Testis (tissue), 2 donors: Measurements from ENCODE around the gene KHSRP.

Experiments used
- POLR2A ChIP-seq: fragments of 450-650 bp; IDR thresholded peaks from one replicate; pipeline ENCODE4 v1.6.1; 2017; ENCODE audit warnings: antibody characterized with exemption, mild to moderate bottlenecking, moderate library complexity
- TF ChIP-seq, protein P1 (sequence below), 3 experiments: fragments of 450-650 bp in 2 of 3; fragments of 200-600 bp in 1 of 3; sonication (generic) in 1 of 3; IDR thresholded peaks; one replicate each; pipeline ENCODE4 v1.5.1; 2016 to 2019; ENCODE audit warnings: antibody characterized with exemption in 3 of 3, mild to moderate bottlenecking in 2 of 3, moderate library complexity in 1 of 3

DNA sequence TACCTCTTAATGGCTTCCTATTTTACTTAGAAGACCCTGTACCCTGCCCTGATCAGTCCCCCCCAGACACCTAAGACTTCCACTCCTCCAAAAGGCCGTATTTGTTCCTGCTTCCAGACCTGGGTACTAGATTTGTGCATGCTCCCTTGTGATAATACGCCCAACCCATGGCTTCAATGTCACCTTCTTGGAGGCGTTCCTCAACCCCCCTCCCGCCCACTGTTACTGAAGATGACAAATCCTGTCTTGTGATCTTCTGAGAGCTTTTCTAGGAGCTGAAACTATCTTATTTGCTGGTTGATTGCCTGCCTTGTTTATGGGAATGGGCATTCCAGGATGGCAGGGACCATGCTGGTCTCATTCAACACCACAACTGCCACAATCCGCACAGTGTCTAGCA is 25.6 kb upstream of the KHSRP start:
- TF ChIP-seq, protein P1, sequence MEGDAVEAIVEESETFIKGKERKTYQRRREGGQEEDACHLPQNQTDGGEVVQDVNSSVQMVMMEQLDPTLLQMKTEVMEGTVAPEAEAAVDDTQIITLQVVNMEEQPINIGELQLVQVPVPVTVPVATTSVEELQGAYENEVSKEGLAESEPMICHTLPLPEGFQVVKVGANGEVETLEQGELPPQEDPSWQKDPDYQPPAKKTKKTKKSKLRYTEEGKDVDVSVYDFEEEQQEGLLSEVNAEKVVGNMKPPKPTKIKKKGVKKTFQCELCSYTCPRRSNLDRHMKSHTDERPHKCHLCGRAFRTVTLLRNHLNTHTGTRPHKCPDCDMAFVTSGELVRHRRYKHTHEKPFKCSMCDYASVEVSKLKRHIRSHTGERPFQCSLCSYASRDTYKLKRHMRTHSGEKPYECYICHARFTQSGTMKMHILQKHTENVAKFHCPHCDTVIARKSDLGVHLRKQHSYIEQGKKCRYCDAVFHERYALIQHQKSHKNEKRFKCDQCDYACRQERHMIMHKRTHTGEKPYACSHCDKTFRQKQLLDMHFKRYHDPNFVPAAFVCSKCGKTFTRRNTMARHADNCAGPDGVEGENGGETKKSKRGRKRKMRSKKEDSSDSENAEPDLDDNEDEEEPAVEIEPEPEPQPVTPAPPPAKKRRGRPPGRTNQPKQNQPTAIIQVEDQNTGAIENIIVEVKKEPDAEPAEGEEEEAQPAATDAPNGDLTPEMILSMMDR (IDR thresholded peaks at IDR 0.05), result no peak
- TF ChIP-seq POLR2A, result no peak
